NOMO-1 (cell line): ENCODE measurements around the gene RXFP1.

Experiments used
- DNase-seq, 2 experiments: peaks; one replicate each; lab custom pipeline; 2025; ENCODE audit not compliant: unreplicated experiment in 2 of 2; lab: John Stamatoyannopoulos, UW

RXFP1 gene

DNA sequence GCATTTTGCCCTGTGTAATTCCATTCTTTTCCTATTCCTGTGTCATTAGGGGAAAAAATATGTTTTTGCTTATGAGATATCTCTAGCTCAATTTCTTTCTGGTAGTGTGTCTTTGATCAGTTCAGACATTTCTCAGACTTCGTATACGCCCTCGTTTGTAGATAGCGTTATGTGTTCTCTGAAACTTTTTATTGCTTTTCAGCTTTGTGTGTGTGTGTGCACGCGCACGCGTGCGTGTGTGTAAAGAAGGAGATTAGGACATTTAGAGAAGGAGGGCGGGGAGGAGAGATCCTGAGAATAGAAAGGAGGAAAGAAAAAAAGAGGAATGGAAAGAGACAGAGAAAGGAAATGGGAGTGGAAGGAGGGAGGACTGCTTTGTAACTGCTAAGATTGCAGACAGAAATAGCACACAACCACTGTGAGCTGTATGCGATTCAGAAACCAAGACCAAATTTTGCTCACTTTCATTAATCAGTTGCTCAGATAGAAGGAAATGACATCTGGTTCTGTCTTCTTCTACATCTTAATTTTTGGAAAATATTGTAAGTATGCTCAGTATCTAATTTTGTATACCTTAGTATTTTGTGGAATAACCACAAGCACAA lies at the start of gene RXFP1:
Gene RXFP1 (plus strand): TSS at position 399 of the 605 bp plus-strand sequence. CDS start 95 bp downstream, at position 494.
- peak; percentile 30 to 49 for DNase-seq

DNA sequence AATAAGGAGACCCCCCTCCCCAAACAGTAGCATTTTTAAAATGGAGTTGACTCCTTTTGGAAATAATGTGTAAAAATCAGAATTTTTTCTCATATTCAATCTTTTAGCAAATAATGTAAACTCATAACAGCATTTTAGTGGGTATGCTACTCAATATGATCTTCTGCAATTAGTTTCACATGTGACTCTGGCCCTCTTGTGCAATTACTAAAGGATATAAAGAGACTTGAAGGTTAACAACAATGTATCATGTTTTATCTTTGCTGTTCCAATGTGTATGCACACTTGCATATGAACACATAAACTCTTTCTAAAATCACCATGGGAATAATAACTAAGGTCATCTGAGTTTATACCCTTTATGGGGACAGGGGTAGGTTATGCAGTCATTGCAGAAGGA lies 39.9 kb upstream of the RXFP1 start:
- DNase-seq = peak in 1 of 2 experiments; percentile 60

DNA sequence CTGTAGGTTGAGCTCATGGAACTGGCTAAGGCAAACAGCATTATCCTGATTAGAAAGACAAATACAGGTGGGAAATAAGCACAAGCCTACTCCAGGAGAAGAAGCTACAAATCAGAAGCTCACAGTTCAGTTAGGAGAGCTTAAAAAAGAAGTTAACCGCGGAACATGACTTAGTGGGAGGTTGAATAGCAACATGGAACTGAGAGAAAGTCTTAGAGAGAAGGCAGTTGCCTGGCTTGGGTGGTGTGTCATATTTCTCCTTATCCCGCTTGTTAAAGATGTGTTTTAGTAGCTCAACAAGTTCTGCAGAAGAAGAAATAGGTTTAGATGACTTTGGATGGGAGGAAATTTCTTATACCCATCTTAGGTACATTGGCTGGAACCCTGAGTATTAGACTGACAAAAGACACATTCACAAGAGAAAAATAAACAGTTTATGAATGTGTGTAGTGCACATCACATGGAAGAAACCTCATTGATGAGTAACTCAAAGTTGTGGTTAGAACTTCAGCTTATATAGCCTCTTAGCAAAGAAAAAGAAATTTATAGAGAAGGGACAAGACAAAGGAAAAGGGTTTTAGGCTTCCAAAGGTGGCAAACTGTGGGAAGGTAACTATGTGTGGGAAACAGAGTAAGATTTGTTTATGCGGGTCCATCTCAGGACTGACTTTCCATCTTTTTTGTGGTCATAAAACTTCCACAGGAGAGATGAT lies 37.4 kb upstream of the RXFP1 start:
- peak in 1 of 2 experiments; percentile 51 for DNase-seq

DNA sequence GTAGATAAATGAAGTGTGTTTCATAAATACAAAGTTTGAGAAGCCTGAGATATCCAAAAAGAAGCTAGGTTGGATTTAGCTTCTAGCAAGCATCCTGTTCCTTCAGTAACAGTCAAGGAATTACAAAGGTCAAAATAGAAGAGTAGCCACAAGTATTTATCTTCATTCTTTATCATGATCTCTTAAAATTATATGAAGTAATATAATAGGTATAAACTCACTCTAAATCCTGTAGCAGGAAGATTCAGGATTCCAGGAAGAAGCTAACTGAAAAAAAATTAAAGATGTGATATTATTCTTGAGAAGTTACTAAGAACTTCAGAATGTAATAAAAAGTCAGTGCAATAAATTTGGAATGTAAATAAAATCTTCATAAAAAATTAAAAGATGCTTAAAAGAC lies 31.1 kb upstream of the RXFP1 start:
- no peak for DNase-seq

DNA sequence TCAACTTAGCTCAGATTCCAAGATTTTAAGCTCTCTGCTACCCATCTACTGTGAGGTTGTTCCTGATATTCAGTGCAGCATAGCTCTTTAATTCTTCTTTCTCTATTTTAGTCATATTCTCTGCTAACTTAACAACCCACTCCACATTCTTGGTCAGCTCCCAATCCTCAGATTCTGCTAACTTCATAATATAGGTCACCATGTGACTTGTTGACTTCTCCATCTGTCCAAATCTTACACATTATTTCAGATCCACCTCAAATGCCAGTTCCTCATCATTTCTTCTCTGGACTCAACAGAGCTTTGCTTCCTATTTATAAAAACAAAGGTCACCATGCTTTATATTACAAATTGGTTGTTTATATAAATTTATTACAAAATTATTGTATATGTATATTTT lies 29.3 kb upstream of the RXFP1 start:
- DNase-seq = no peak

DNA sequence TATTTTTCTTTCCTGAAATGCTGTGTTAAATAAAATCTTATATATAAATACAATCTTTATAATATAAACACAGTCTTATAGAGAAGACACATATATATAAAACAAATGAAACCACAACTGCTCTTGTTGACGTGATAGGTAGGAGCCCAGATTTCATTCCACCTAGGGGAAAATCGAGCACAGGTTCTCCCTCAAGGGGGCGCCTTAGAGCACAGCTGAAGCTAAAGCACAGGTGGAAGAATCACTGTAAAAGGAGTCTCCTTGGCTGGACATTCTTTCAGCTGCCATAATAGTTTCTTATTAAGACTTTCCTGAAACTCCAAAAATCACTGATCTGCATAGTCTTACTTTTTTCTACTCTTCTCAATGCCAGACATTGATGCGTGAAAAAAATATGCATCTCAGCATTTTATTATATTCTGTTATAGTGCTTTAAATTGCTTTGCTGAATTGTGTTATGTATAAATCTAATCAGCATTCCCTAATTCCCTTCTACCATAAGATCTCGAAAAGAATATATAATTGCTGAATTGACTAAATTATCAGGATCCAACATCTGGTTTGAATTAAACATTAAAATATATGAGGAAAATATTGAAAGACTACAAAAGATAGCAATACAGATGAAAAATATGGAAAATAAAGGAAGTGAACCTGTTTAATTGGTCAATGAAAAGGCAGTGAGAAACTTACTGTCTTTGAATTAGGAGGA lies 25.5 kb upstream of the RXFP1 start:
- peak in 1 of 2 experiments; percentile 28 for DNase-seq

DNA sequence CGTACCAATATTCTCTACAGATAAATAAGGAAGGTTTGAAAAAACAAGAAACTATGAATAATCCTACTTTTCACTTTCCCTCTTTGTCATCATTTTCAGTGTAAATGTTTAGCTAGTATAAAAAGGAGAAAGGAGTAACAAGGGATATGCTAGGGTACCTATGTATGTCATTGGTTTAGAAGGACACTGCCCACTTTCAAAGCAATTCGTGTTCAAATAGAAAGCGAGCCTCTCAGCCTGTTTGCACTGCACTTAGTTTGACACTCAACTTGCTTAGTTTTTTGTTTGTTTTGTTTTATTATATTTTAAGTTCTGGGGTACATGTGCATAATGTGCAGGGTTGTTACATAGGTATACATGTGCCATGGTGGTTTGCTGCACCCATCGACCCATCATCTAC lies 21.6 kb upstream of the RXFP1 start:
- no peak for DNase-seq

DNA sequence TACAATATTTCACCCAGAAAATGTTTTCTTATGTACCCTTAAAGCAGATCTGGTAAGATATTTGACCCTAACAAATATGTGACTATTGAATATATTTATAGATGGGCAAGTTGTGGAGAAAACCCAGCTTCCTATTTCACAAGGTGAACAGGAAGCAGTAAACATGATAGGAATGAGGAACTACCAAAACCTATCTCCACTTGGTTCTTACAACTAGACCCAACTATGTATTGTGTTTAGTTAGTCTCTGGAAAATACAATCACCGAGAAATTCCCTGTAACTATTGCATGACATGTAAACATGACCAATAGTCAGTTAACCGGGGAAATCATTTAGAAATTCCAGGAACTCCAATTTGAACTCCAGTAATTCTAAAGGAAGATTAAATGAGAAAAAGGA lies 8.4 kb upstream of the RXFP1 start:
- DNase-seq = peak in 1 of 2 experiments; percentile 87

DNA sequence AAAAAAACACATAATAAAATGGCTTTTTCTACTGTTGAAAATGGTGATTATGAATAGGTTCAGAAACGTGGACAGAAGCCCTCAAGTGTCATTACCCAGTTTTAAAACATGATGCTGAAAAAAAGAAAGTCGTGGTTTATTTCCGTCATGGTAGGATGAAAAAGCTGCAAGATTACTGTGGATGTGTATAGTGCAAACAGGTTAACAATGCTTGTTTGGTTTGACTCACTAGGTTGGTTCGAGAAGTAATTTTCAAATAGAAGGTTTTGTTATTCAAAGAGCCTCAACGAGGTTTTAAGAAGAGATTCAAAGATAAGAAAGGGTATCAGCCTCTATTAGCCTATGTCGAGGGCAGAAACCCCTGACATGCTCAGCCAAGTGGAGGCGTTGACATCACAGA lies 2.5 kb upstream of the RXFP1 start:
- DNase-seq = no peak

DNA sequence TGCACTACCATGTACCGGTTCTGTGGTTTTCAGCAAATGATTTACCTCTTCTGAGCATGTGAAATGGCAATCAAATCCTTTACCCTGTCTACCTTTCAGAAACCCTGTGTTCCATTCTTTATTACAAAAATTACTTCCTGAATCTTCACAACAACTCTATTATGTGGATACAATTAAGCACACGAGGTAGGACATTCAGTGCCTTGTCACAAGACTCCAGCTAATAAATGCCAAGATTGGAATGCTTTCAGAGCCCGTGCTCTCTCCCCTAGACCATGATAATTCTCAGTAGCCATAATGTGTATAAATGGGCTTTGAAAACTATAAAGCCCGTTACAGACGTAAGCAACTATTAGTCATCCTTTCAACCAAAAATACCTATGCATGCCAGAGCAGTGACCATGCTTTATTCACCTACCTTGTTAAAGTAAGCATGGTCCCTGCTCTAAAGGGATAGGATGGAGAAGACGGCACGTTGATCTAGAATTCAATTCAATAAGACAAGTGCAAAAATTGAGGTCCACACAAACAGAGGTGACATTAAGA lies 2.4 kb downstream of the RXFP1 start:
- DNase-seq = no peak

DNA sequence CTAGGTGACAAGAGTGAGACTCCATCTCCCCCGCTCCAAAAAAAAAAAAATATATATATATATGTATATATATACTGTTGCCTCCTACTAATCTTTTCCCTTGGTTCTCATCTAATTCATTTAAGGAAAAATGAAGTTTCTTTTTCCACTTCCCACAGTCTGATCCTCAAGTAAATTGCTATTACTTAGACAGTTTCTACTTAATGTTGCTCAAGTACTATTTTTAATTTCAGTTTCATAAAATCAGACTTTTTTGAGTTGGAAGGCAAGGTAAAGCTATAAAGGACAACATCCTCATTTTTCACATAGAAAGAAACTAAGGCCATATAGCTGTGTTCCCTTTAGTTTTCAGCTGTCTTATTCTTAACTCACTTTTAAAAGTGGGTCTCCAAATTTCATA lies 5.8 kb downstream of the RXFP1 start:
- DNase-seq = peak in 1 of 2 experiments; percentile 29

DNA sequence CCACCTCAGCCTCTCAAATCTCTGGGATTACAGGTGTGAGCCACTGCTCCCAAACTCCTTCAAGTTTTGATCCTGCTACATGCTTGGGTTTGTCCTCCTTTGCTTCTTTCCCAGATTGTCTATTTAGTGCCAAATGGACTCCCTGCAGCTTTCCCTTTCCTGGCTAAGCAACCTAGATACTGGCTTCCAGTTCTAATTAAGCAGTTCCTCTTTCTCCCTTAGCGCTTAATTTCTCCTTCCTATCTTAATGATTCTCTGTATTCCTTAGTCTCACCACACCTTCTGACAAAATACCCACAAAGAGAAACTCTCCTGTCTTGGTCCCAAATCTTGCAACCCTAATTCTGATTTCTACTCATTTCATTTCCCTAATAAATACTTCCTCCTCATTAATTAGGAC lies 7.8 kb downstream of the RXFP1 start:
- DNase-seq = peak in 1 of 2 experiments; percentile 20

DNA sequence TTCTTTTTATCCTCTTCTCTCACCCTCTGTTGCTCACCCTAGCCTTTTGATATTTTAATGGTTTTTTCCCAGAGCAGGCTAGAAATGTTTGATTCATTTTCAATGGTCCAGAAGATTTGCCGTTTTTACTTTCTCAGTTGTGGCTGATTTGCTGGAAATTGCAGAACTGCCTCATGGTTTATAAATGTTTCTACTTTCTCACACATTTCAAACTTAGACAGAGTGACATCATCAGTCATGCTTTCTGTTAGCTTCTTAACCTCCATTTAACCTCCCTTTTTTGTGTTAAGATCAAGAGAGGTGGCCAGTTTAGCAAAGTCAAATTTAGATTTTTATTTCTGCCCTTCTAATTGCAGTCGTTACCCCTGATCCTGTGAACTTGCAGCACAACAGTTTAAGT lies 8.7 kb downstream of the RXFP1 start:
- no peak for DNase-seq

DNA sequence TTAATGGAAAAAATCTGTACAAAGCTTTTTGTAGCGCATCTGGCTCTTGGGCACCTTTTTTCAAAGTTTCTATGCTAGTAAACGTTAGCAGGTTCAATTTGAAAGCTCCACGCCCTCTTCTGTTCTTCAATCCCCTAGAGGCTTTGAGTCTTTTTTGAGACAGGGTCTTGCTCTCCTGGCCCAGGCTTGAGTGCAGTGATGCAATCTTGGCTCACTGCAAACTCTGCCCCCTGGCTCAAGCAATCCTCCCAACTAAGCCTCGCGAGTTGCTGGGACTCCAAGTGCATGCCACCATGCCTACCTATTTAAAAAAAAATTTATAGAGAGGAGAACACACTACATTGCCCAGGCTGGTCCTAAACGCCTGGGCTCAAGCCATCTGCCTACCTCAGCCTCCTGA lies 9.2 kb downstream of the RXFP1 start:
- DNase-seq = no peak

DNA sequence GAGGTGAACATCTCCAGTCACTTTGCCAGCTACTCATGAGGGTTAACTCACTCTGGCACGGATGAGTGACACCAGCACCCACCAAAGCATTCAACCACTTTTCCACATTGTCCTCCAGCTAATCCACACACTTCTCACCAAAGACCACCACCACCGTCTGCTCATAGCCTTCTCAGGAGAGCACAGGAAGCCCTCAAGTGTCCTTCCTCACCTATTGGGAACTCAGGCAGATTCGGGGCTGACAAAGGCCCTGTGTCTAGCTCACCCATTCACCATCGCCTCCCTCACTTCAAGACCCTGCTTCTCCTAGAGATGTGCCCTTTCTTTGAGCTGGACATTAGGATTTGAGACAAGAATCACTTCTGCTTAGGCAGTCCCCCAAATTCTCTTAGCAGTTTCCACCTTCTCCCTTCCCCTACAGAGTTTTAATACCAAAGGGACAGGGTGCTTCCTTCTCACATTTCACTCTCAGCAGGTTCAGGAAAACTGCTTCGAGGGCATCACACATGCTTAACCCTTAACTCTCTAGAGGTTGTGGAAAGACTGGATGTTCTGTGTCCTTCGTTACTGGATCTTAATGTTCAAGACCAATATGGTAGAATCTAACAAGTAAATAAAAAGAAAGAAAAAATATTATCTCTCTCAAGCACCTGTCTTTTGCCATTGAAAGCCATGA lies 11.0 kb downstream of the RXFP1 start:
- no peak for DNase-seq

DNA sequence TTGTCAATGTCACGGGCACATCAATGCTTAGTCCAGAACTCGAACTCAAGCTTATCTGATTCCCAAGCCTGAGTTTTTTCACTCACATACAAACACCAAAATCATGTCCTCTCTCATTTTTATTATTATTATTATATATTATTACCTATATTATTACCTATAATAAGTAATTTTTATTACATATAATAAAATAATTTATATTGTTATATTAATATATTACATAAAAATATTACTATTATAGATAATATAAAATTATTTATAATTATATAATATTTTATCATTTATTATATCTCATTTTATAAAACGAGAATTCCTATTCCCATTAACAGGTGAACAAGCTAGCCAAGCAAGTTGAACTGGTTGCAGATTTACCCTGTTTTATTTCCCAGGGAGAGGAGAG lies 13.0 kb downstream of the RXFP1 start:
- DNase-seq = no peak

DNA sequence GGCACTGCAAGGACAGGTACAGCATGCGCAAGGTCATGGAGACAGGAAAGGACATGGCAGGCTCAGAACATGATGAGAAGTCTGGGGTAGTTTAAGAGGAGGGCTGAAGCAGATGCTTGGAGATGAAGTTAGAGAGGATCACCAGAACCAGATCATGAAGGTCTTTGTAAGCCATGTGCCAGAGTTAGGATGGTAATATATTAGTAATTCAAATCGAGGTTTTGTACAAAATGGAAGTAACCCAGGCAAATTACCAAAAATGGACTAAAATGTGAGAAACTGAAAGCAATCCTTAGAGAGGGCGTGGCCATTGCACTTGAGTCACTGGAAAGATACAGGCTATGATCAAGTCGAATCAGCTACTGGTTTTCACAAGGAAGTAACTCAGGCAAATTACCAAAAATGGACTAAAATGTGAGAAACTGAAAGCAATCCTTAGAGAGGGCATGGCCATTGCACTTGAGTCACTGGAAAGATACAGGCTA lies 13.5 kb downstream of the RXFP1 start:
- DNase-seq = peak in 1 of 2 experiments; percentile 74

DNA sequence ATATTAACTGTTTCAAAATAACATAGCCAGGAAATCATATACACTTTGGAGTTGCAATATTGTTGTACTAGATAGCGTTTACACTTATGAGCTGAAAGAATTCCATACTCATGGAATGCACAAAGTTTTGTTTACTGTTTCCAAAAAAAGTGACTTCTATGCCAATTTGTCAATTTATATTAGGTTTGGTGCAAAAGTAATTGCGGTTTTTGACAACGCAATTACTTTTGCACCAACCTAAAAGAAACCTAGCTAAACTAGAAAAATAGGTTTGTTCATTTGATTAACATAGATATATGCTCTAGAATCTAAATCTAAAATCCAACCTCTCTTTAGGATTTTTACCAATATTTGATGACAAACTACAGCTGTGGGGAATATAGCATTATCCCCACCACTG lies 15.2 kb downstream of the RXFP1 start:
- no peak for DNase-seq

DNA sequence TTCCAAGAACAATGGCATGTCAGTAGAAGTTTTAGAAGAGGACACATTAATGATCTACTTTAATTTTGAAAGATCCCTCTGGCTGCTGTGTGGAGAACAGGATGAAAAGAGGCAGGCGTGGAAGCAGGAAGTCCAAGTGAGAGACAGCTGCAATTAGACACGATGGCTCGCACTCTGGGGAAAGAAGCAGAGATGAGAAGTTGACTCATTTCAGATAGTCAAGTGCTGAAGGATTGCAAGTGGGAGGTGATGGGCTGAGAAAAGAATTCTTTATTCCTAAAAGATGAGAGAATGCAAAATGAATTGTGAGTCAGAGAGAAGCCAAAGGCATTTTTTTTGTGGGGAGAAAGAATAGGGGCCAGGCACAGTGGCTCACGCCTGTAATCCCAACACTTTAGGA lies 16.5 kb downstream of the RXFP1 start:
- DNase-seq = peak in 1 of 2 experiments; percentile 17

DNA sequence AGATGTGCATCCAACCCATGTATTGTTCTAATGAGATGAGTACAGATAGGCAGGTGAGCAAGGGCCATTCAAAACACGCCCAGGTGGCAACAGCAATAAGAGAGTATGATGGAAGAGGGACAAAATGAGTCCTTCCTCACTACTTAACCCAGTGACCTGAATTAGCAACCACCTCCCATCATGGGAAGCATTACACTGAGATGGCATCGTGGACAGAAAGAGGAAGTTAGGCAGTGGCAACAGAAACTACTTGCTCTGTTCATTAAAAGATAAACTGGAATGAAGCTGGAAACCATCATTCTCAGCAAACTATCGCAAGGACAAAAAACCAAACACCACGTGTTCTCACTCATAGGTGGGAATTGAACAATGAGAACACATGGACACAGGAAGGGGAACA lies 17.2 kb downstream of the RXFP1 start:
- peak; percentile 53 to 81 for DNase-seq
